ENCODE measurements around the gene PEA15.

GRCh38 chr1:160171354-160171753 is 33.8 kb upstream of the PEA15 start:
- no peak for TF ChIP-seq TCF7L2 (IDR thresholded peaks at IDR 0.05; ENCODE audit: low read depth, low read length)
- TF ChIP-seq, protein P1, sequence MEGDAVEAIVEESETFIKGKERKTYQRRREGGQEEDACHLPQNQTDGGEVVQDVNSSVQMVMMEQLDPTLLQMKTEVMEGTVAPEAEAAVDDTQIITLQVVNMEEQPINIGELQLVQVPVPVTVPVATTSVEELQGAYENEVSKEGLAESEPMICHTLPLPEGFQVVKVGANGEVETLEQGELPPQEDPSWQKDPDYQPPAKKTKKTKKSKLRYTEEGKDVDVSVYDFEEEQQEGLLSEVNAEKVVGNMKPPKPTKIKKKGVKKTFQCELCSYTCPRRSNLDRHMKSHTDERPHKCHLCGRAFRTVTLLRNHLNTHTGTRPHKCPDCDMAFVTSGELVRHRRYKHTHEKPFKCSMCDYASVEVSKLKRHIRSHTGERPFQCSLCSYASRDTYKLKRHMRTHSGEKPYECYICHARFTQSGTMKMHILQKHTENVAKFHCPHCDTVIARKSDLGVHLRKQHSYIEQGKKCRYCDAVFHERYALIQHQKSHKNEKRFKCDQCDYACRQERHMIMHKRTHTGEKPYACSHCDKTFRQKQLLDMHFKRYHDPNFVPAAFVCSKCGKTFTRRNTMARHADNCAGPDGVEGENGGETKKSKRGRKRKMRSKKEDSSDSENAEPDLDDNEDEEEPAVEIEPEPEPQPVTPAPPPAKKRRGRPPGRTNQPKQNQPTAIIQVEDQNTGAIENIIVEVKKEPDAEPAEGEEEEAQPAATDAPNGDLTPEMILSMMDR (IDR thresholded peaks at IDR 0.05), result no peak
- TF ChIP-seq REST (IDR thresholded peaks at IDR 0.05; ENCODE audit: insufficient read depth in 1 of 2, low read depth in 2 of 2, low read length in 1 of 2), result no peak
